SU-DHL-6 (cell line): ENCODE data around the gene TBCCD1.

Experiments
- H2AFZ ChIP-seq: fragments of 200-600 bp; sonication (generic); 2 replicates; pipeline ENCODE4 v1.6.1; 2014; ENCODE audit warnings: low read depth, mild to moderate bottlenecking, moderate library complexity, mixed read lengths, antibody characterized with exemption, low read length; ENCODE audit not compliant: severe bottlenecking
- H3F3A ChIP-seq: fragments of 200-600 bp; shearing (Covaris generic); 2 replicates; pipeline ENCODE4 v1.6.0; 2016; ENCODE audit warnings: antibody characterized with exemption, mild to moderate bottlenecking; ENCODE audit not compliant: insufficient read depth
- H3K27ac ChIP-seq: fragments of 200-600 bp; sonication (generic); 2 replicates; pipeline ENCODE4 v1.5.1; 2016; ENCODE audit warnings: low read depth, mild to moderate bottlenecking, low read length, moderate library complexity, mixed read lengths
- H3K27me3 ChIP-seq: fragments of 200-600 bp; sonication (generic), shearing (Covaris generic); 2 replicates; pipeline ENCODE4 v1.6.0; 2014; ENCODE audit warnings: mild to moderate bottlenecking, low read length
- H3K36me3 ChIP-seq: fragments of 200-600 bp; sonication (generic); 2 replicates; pipeline ENCODE4 v1.6.1; 2014; ENCODE audit warnings: mild to moderate bottlenecking, low read length, mixed read lengths
- H3K4me2 ChIP-seq: fragments of 300-600, 200-600 bp; shearing (Covaris generic), sonication (generic); 2 replicates; pipeline ENCODE4 v1.6.0; 2014; ENCODE audit warnings: low read length, low read depth, mild to moderate bottlenecking; ENCODE audit not compliant: poor library complexity, severe bottlenecking
- H3K4me3 ChIP-seq: fragments of 200-600 bp; sonication (generic); 2 replicates; pipeline ENCODE4 v1.5.1; 2014; ENCODE audit warnings: antibody characterized with exemption, low read length, mild to moderate bottlenecking, mixed read lengths; ENCODE audit not compliant: insufficient read depth, poor library complexity, severe bottlenecking
- H3K79me2 ChIP-seq: fragments of 200-600 bp; sonication (generic); 2 replicates; pipeline ENCODE4 v1.6.1; 2014; ENCODE audit warnings: mild to moderate bottlenecking, low read length, moderate library complexity; ENCODE audit not compliant: insufficient read depth
- H3K9ac ChIP-seq: fragments of 200-600 bp; sonication (generic); 2 replicates; pipeline ENCODE4 v1.7.0; 2014; ENCODE audit warnings: mild to moderate bottlenecking, low read length
- H3K9me2 ChIP-seq: fragments of 200-600 bp; sonication (generic); replicated peaks from 2 replicates; pipeline ENCODE4 v1.6.1; 2014; ENCODE audit warnings: low read length; ENCODE audit not compliant: insufficient read depth
- H3K9me3 ChIP-seq: fragments of 200-600 bp; sonication (generic); 2 replicates; pipeline ENCODE4 v1.6.1; 2014; ENCODE audit warnings: low read length, mixed read lengths; ENCODE audit not compliant: insufficient read depth
- H4K20me1 ChIP-seq: fragments of 200-600 bp; sonication (generic); 2 replicates; pipeline ENCODE4 v1.6.1; 2014; ENCODE audit warnings: low read depth, mild to moderate bottlenecking, antibody characterized with exemption, low read length, moderate library complexity, mixed read lengths
- CTCF ChIP-seq: fragments of 200-600 bp; sonication (generic); IDR thresholded peaks from one replicate; pipeline ENCODE4 v1.5.1; 2017; ENCODE audit warnings: antibody characterized with exemption, mild to moderate bottlenecking, low read length, moderate library complexity; ENCODE audit not compliant: insufficient read depth, poor library complexity, severe bottlenecking
- EZH2phosphoT487 ChIP-seq: fragments of 200-600 bp; sonication (generic), shearing (Covaris generic); conservative IDR thresholded peaks from 2 replicates; pipeline ENCODE4 v1.6.1; 2018; ENCODE audit warnings: mild to moderate bottlenecking, antibody characterized with exemption, low read length, moderate library complexity, mixed read lengths

The TBCCD1 gene

DNA sequence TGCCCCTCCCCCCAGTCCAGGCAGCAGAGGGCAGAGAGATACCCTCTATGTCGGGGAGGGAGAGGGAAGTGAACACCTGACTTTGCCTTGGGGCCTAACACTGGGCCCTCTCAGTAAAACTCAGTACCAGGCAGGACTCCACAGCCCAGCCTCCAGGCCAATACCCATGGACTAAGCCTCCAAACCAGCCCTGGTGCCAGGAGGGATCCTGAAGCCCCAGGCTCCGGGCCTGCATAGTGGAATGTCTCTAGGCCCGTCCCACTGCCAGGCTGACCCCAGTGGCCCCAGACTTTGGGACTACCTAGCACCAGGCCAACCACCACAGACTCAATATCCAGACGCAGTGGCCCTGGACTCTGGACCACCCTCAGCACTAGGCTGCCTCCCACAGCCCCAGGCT, 69.5 kb downstream of the TBCCD1 start:
- H3F3A ChIP-seq = no peaks in the 10 kb centered on the region
- H3K9me3 ChIP-seq = no peaks in the 10 kb centered on the region
- no peaks in the 10 kb centered on the region for H3K36me3 ChIP-seq
- no peak for TF ChIP-seq EZH2phosphoT487
- no peak for TF ChIP-seq CTCF
- no peak overlapping the region for H3K4me3 ChIP-seq
- no peaks in the 10 kb centered on the region for H4K20me1 ChIP-seq
- no peaks in the 10 kb centered on the region for H3K79me2 ChIP-seq
- H2AFZ ChIP-seq = no peak overlapping the region
- H3K4me2 ChIP-seq = no peak overlapping the region
- no peak overlapping the region for H3K27ac ChIP-seq
- no peaks in the 10 kb centered on the region for H3K27me3 ChIP-seq
- H3K9ac ChIP-seq = no peak overlapping the region
- H3K9me2 ChIP-seq = no peaks in the 10 kb centered on the region

DNA sequence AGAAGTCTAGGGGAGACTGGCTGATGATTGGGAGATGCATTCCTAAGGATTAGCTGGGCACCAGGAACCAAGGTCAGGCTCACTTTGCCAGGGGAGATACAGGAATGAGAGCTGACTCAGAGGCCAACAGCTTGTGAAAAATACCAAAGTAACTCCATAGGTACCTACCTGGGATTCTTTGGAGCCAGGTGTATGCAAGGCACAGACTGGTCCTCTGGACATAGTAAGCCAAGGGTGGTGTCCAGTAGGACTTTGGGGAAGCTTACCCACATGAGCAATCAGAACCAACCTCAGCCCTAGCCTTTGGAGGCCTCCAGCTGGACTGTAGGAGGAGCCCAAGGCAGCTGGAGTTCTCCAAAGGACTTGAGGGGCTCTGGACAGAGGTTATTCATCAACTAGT, 70.5 kb downstream of the TBCCD1 start:
- no peak overlapping the region for H2AFZ ChIP-seq
- H3K36me3 ChIP-seq = no peaks in the 10 kb centered on the region
- H3K4me3 ChIP-seq = no peak overlapping the region
- no peaks in the 10 kb centered on the region for H3K9me3 ChIP-seq
- TF ChIP-seq EZH2phosphoT487 = no peak
- TF ChIP-seq CTCF = no peak
- H3K27me3 ChIP-seq = no peaks in the 10 kb centered on the region
- no peaks in the 10 kb centered on the region for H4K20me1 ChIP-seq
- H3F3A ChIP-seq = no peaks in the 10 kb centered on the region
- H3K79me2 ChIP-seq = no peaks in the 10 kb centered on the region
- no peak overlapping the region for H3K27ac ChIP-seq
- no peaks in the 10 kb centered on the region for H3K9me2 ChIP-seq
- H3K4me2 ChIP-seq = no peak overlapping the region
- H3K9ac ChIP-seq = no peak overlapping the region
